ENCODE results near the gene GATC.

GATC gene

DNA sequence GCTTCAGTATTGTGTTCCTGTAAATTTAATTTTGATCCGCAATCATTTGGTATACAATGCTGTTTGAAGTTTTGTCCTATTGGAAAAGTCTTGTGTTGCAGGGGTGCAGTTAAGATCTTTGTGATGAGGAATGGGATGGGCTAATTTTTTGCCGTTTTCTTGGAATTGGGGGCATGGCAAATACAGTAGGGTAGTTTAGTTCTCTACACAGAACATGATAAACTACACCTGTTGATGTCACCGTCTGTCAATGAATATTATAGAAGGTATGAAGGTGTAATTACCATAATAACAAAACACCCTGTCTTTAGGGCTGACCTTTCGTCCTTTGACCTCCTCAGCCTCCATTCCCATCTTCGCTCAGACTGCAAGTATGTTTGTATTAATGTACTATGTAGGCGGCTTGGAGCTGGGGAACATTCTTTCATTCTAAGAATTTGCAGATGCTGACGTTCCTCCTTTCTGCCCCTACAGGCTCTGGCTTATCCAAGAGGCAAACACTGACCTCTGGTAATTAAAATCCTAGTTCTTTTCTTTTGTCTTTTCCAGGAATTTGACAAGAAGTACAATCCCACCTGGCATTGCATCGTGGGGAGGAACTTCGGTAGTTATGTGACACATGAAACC is 51.4 kb downstream of the GATC start:
- DNase-seq (ENCODE audit: low read depth) = no peak

DNA sequence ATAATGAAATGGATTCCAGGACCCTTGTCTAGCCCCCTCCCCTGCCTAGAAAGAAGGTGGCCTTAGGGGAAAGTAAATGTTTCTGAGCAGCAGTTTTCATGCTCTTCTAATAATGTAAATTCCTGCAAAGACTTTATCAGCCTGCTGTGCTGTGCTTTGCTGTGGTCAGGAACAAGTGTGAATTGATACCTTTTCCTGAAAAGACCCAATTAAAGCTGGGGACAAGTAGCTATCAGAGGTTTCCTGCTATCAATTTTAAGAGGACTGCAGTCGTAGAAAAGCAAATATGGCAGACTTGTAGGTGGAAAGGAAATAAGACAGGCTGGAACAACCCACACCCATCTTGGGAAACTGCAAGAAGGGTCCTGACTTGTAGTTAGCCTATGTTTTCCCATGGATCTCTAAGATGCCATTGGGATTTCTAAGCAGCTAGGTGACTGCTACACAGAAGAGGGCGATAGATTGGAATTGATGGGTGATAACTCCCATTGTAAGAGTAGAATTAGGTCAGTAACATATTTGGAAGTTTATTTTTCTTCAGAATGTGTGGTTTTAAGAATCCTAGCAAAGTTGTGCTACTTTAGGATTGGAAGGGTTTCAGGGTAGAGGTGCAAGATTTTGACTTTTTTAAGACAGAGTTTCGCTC is 52.7 kb downstream of the GATC start:
- DNase-seq (ENCODE audit: low read depth) = no peak

DNA sequence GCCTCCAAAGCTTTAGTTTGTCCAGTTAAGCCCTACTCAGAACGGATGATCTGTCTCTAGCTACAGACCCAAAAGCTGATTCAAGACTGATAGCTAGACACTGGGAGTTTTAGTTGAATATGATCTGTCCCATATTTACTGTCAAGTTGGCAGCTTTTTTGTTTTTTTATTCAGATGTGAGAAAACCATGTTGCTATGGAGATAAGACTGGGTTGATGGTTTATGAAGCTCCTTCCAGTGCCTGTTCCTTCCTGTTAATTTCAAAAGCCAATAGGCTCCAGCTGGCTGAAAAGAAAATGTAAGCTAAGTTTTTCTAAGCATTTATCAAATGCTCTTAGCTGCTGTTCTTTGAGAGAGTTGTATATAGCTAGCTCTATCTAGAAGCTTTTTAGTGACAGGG is 54.3 kb downstream of the GATC start:
- peak; percentile 28 for DNase-seq (ENCODE audit: low read depth)

DNA sequence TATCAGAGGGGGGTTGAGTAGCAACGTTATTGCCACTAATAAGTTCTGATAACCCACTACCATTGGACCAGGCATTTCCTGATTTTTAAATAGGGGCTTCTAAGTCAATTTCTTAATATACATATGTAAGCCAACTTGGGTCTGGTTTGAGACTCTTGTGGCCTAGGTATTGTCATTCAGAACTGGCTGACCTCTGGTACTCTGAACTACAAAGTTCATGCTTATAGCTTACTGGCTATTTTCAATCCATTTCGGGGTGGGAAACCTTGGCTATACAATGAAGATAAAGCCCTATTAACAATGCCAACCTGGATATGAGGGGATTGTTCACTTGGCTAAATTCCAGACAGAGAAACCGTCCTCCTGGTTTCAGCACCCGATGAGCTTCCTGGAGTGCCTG is 58.3 kb downstream of the GATC start:
- DNase-seq (ENCODE audit: low read depth) = no peak

DNA sequence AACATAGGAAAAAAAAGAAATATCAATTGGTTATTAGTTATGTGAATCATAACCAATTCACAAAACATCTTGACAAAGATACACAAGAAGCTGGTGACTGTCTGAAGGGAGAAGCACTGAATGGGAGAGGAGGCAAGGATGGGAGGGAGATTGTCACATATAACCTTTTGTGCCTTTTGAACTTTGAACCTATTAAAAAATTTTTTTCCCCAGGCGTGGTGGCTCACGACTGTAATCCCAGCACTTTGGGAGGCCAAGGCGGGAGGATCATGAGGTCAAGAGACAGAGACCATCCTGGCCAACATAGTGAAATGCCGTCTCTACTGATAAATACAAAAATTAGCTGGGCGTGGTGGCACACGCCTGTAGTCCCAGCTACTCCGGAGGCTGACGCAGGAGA is 62.3 kb downstream of the GATC start:
- no peak for DNase-seq (ENCODE audit: low read depth)
